Inferior parietal cortex (tissue), 1 donor: ENCODE results near the gene KLHL24.
"Not testable (repeated sequence)": the region's sequence is repeated elsewhere in the genome, so short reads cannot be mapped to it uniquely, and the experiment has no call there.

Experiments
- DNase-seq: peaks from one replicate; pipeline ENCODE4 v3.0.0-alpha.2; 2016; ENCODE audit errors: extremely low spot score

Gene KLHL24

DNA sequence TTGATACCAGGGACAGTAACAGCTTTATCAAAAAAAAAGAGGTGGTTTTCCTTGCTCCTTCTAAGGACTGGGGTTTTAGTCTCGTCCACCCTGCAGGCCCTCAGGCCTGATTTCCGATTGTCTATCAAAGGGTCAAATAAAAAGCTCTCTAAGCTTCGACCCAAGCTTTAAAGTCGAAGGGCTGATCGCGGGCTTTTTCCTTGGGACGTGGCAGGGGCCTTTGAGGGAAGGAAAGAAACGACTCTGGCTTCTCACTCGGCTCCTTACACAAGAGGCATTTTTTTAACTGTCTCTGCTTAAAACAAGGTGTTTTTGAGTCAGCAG lies 354 bp upstream of the KLHL24 start:
- DNase-seq = no peak

DNA sequence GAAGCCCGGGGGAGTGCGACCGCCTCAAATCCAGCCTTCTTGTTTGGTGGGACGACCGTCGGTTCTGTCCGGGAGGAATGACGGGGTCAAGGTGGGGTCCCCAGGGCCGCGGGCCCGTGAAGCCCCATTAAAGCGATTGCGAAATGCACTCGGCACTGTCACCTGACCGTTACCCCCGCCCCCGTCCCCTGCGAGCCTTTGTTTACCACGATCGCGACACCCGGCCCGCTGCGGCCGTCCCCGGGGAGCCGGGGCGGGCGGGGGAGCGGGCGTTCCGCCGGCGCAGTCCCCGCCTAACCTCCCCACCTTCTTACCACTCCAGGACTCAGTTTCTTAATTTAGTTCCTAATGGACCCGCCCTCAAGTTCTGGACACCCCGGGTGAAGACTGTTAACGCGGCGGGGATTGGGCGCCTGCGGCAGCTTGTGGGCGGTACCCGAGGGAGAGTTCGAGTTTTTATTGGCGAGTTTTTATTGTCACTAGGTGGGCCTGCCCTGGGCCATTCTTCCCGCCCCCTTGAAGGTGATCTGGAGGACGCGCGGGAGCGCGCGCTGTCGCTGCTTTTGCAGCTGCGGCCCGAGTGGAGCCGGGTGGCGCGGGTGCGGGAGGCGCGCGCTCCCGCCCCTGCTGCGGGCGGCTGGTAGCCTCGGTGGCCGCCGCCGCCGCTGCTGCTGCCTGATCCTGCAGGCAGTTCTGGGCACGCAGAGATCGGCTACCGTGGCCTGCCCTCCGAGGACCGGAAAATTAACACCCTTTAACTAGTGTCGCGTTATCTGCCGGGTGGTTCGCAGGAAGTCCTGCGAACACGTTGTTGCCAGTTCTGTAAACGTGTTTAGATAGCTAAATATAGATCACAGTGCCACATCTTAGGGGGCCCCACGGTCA lies 1.0 kb downstream of the KLHL24 start:
- peak; percentile 96 for DNase-seq

DNA sequence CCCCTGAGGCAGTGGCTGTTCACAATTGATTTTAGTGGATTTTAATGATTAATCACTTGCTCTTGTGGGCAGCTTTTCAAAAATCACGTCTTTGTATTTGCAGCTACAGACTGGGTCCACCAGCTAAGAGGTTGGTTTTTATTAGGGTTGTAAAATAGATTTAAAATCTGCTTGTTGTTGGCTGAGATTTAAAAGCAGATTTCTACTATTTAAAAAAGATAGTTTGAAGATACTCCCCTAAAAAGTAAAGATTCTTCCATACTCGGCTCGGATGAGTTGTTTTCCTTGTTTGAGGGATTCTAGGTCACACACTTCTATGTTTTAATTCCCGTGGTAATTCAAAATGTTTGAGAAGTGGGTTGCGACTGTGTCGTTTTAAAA lies 1.7 kb downstream of the KLHL24 start:
- DNase-seq = no peak

DNA sequence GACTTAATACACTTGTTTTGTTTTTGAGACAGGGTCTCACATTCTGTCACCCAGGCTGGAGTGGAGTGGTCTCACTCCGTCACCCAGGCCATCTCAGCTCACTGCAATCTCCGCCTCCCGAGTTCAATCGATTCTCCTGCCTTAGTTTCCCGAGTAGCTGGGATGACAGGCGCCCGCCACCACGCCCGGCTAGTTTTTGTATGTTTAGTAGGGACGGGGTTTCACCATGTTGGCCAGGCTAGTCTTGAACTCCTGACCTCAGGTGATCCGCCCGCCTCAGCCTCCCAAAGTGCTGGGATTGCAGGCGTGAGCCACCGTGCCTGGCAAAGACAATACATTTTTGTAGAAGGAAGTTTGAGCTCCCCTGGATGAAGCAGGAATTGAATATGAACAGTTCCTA lies 2.2 kb downstream of the KLHL24 start:
- DNase-seq = not testable (repeated sequence)

DNA sequence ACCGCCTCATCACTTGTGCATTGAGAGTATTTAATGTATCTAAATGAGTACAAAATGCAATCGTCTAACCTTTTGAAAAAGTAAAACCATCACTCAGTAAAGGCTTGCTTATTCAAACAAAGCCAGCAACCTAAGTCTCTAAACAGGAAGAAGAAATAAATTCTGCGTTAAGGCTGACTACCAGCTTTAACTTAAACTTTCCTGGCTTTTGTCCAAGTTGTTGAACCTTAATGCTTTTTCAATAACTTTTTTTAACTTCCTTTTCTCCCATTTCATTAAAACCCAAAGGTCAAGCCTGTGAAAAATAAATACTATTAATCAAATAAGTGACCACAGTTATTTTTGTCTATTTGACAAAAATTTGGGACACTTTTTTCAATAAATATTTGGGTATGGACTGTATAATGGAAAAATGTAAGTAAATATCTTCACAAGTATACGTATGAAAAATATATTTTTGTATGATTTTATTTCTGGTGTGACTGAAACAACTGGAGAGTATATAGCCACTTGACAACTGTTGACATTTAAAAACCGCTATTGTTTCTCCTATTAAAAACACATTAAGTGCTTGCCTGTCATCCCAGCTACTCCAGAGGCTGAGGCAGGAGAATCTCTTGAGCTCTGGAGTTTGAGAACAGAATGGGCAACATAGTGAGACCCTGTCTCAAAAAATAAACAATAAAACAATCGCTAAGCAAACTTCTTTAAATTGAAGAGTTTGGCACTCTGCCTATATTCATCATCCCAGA lies 2.9 kb downstream of the KLHL24 start:
- no peak for DNase-seq

DNA sequence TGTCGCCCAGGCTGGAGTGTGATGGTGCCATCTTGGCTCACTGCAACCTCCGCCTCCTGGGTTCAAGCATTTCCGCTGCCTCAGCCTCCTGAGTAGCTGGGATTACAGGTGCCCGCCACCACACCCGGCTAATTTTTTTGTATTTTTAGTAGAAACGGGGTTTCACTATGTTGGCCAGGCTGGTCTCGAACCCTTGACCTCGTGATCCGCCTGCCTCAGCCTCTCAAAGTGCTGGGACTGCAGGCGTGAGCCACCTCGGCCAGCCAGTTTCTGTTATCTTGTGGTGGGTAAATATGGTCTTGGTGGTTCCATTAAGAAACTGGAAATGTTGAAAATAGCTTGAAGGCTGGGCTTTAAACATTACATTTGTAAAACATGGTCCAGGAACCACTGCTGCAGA lies 5.2 kb downstream of the KLHL24 start:
- not testable (repeated sequence) for DNase-seq

DNA sequence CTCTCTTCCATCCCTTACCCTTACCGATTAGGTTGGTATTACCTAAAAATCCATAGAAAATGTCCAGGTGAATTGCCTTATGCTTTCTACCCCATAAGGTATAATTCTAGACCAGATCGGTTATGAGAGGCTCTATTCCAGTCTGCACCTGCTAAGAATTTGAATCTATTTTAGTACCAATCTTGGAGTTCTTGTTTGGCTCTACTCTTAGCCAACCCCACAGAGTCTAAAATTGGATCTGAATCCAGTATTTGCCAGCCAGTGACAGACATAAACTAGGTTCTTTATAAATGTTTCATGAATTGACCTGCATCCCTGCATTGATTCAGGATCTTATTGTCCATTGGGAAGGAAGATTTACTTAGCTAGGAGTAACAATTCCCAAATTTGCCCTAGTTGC lies 6.5 kb downstream of the KLHL24 start:
- peak; percentile 15 for DNase-seq

DNA sequence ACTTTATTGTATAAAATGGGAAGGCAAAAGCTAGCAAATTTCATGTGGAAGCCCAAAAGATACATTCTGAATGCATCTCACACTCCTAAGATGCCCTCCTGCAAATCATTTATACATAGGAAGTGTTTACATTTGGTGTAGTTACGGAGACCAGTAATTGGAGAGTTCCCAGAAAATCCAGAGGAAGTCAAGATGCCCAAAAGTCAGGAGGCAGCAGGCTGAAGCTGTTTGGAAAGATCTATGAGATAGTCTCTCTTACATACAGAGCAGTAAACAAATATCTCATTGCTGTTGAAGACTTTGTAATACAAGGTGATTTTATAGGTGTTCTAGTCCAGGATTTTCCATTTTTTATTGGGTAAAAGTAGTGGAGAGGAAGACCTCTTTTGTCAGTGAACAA lies 8.8 kb downstream of the KLHL24 start:
- no peak for DNase-seq

DNA sequence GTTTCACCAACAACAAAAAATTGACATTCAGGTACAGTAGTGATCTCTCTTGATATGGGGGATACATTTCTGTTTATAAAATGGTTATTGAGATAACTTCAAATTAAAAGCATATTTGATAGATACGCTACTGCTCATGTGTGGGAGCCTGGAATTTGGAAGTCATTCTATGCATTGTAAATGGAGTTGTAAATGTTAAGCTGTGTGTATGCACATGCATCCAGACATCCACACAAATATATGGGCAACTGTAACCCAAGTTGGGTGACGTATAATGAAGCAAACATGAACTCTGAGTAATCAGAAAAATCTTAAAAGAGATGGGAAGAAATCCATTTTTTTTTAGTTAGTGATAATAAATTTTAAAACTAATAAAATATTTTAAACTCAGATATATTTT lies 9.8 kb downstream of the KLHL24 start:
- DNase-seq = no peak

DNA sequence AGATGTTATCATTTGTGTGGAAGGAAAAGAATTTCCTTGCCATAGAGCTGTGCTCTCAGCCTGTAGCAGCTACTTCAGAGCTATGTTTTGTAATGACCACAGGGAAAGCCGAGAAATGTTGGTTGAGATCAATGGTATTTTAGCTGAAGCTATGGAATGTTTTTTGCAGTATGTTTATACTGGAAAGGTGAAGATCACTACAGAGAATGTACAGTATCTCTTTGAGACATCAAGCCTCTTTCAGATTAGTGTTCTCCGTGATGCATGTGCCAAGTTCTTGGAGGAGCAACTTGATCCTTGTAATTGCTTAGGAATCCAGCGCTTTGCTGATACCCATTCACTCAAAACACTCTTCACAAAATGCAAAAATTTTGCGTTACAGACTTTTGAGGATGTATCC lies 15.1 kb downstream of the KLHL24 start:
- no peak for DNase-seq

DNA sequence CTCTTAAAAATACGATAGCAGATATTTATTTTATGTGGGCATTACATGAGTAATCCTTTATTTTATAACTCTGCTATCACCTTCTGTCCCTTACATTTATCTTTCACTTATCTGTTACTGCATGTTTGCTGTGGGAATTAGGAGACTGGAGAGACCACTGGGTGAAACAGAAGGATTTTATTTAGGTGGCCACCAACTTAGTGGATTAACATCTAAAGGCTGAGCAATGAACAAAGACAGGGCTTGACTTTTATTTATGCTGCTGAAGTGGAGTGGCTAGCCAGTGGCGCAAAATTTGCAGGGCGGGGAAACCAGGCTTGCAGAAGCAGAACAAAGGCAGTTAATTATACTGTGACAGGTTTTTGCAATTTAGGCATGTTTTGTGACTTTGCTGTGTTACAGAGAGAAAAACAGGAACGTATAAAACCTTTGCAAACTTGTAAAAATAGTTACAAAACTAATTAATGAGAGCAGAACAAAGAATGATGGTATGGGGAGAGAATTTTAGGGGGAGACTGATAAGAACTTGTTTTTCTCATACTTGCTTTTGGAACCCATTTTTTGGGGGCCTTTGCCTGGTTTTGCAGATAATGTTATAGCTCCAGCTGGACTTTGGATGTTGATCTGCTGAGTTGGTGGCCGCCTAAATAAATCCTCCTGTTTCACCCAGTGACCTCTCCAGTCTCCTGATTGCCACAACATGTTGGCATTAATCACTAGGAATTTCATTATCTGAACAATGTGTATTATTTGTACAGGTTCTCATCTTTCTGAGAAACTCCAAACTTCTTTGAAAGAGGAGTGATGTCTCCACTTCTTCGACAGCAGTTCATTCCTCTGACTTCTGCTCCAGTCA lies 18.0 kb downstream of the KLHL24 start:
- no peak for DNase-seq

DNA sequence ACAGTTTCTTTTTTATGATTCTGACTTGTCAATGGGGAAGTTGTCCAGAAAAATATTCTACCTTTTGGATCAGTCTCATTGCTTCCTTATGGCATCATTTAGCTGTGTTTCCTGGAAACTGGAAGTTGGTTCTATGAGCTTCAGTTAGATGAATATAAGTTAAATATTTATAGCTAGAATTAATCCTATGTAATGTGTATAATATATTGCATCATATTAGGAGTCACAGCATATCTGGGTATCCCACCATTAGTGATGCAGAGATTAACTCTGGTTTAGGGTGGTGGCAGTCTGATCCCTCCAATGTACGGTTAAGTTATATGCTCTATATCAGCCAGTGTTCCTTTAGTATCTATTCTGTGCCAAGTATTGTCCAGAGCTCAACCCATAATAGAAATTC lies 19.3 kb downstream of the KLHL24 start:
- no peak for DNase-seq

DNA sequence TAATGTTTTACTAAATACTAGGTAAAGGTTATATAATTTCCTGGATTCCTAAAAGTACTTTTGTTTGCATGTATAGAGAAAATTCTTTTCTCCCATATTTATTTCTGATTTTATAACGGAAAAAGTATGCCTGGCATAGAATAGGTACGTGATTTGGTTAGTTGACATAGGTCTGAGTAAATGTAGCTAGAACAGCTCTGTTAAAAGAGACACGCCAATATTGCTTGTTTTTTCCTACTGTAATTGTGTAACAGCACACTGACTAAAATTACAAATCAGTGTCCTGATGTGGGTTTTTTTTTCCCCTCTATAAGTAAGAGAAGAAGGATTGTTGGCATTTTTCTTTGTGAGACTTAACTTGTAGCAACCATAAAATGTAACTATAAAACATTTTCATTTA lies 26.7 kb downstream of the KLHL24 start:
- no peak for DNase-seq

DNA sequence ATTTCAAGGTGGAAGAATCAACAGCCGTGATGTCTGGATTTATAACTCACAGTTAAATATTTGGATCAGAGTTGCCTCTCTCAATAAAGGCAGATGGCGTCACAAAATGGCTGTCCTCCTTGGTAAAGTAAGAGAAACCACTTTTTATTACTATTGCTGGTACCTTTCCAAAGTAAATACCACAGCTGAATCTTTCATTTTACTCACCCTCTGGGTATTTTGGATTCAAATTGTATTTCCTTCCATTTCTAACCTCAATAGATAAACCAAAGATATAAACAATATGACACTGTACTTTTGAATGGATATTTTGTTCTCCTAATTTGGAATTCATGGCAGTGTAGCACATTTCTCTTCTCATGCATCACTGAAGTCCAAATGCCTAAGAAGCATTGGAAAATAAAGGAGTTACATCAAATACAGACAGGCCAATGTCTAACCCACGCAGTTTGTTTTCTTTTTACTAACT lies 29.5 kb downstream of the KLHL24 start:
- no peak for DNase-seq

DNA sequence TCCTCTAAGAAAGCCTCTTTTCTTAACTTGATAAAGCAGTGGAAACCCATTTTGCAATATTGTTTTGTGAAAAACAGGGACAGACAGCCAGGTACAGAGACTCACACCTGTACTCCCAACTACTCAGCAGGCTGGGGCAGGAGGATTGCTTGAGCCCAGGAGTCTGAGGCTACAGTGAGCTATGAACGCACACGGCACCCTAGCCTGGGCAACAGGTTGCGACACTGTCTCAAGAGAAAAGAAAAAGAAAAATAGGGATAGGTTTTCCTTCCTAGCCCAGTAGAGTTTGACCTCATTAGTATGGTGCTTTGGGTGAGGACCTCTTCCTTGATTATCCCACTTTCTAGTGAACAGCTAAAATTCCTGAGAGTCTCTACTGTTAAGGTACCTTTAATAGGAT lies 44.6 kb downstream of the KLHL24 start:
- no peak for DNase-seq

DNA sequence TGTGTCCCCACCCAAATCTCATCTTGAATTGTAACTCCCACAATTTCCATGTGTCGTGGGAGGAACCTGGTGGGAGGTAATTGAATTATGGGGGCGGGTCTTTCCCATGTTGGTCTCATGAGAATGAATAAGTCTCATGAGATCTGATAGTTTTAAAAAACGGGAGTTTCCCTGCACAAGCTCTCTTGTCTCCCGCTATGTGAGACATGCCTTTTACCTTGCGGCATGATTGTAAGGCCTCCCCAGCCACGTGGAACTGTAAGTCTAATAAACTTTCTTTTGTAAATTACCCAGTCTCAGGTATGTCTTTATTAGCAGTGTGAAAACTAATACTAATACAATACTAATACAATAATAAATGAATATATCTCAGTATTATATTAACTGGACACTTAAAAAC lies 52.3 kb downstream of the KLHL24 start:
- DNase-seq = no peak

DNA sequence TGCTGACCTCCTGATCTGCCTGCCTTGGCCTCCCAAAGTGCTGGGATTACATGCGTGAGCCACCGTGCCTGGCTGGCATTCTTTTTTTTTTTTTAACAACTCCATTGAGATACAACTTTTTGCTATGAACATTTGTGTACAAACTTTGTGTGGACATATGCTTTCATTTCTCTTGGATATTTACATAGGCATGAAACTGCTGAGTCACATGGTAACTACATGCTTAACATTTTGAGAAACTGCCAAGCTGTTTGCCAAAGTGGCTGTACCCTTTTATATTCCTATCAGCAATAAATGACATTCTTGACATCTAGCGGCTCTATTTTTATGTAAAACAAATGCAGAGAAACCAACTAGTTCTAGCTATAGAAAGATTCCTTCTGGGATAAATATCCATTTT lies 53.5 kb downstream of the KLHL24 start:
- DNase-seq = no peak

DNA sequence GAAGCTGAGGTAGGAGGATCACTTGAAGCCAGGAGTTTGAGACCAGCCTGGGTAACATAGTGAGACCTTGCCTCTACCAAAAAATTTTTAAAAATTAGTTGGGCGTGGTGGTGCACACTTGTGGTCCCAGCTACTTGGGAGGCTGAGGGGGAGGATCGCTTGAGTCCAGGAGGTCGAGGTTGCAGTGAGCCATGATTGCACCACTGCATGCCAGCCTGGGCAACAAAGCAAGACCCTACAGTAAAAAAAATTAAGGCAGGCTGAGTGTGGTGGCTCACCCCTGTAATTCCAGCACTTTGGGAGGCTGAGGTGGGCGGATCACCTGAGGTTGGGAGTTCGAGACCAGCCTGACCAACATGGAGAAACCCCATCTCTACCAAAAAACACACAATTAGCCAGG lies 54.2 kb downstream of the KLHL24 start:
- not testable (repeated sequence) for DNase-seq

DNA sequence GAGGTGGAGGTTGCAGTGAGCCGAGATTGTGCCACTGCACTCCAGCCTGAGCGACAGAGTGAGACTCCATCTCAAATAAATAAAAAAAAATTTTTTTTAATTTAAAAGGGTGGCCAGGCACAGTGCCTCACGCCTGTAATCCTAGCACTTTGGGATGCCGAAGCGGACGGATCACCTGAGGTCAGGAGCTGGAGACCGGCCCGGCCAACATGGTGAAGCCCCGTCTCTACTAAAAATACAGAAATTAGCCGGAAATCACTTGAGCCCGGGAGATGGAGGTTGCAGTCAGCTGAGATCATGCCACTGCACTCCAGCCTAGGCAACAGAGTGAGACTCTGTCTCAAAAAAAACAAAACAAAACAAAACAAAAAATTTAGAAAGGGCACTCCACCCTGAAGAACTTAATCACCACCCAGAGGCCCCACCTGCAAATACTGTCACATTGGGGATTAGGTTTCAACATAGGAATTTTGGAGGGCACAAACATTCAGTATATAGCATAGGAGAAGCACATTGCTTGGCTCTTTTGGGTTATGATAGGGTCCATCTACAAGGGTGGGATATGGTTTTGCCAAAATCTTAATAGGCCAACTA lies 55.1 kb downstream of the KLHL24 start:
- no peak for DNase-seq

DNA sequence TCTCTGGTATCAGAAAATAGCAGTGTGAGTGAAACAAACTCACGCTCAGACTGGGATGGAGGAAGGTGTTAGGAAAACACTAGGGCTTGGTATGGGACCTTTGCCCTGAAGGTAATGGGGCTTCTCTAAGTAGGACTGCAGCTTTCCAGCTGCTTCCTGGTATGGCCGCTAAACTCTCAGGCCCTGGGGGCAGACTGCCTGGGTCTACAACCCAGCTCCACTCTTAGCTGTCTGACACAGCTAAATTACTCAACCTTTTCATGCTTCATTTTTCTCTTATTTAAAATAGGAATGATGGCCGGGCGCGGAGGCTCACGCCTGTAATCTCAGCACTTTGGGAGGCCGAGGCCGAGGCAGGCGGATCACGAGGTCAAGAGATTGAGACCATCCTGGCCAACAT lies 57.0 kb downstream of the KLHL24 start:
- no peak for DNase-seq

DNA sequence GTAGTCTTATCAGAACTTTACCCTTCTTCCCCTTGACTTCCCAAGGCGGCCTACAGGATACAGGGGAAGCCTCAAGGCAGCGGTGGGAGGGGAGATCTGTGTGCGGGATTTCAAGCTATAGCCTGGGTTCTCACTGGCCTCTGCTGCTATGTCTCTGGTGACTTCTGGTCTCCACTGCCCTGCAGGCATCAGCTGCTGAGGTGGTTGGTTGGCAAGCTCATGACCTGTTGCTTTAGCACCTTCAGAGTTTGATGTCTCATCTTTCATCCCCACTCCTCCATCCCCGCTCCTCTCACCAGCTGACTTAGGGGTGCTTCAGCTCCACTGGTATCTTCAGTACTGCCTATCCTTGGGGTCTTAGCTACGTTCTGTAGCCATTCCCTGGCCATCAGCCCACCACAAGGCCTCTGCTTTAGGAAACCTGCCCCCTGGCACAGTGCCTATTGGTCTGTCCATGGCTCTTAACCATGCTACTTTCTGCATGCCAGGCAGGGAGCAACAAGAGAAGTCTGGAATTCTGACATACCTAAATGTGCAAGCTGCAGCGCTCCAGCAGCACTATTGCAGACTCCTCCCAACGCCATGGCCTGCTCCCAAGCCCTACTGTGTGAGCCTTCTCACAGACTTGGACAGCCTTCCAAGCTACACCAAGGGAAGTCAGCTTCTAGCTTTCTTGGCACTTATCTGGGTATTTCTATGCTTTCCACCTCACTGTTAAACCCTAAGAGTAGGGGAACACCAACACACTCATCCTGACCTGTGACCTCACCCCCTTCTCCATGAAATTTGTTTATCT lies 60.3 kb downstream of the KLHL24 start:
- DNase-seq = no peak
